A549 (cell line): ENCODE data around the gene URGCP. TPM values are rescaled to one million over a fixed set of nuclear protein-coding genes. Genes with fewer than 3 reads are reported as not detected.

Source experiments
- ATAC-seq, 2 experiments: fragments of 200-7000 bp in 1 of 2; fragments of >200 bp in 1 of 2; cut with Nextera tagmentation in 1 of 2; cut with Tn5 transposase in 1 of 2; 3 replicates each; pipeline versions ENCODE4 v1.8.0 to v1.9.1; 2018 to 2020; ENCODE audit warnings: mild to moderate bottlenecking in 1 of 2, moderate library complexity in 1 of 2
- CTCF ChIA-PET: fragments of 300-600 bp; sonication (Branson Sonifier 250); formaldehyde crosslinking; extraction: SDS; loops from one replicate; lab custom pipeline; 2021; ENCODE audit warnings: antibody characterized with exemption, inconsistent platforms; lab: Yijun Ruan, JAX
- POLR2A ChIA-PET: fragments of 350-600 bp; formaldehyde crosslinking; extraction: SDS; loops from one replicate; lab custom pipeline; 2021; ENCODE audit warnings: antibody characterized with exemption, inconsistent platforms; lab: Yijun Ruan, JAX
- DNase-seq, 2 experiments: peaks; one replicate each; pipeline versions ENCODE4 v3.0.0 to v3.0.0-alpha.2; 2011 to 2016; ENCODE audit warnings: low read depth in 1 of 2, low spot score in 1 of 2
- FAIRE-seq: peaks from 2 replicates; lab custom pipeline; 2011; peaks lifted over from hg19 to GRCh38; lab: Jason Lieb, UNC
- H3K27ac ChIP-seq, 2 experiments: fragments of >200 bp; sonication (Bioruptor Twin); formaldehyde crosslinking; 3 replicates each; pipeline ENCODE4 v1.5.1; 2016 to 2017
- H3K4me1 ChIP-seq: fragments of >200 bp; sonication (Bioruptor Twin); formaldehyde crosslinking; 3 replicates; pipeline ENCODE4 v1.6.1; 2016
- H3K4me2 ChIP-seq: fragments of >200 bp; sonication (Bioruptor Twin); formaldehyde crosslinking; 3 replicates; pipeline ENCODE4 v1.6.1; 2016
- H3K4me3 ChIP-seq: fragments of >200 bp; sonication (Bioruptor Twin); formaldehyde crosslinking; 3 replicates; pipeline ENCODE4 v1.5.1; 2016
- H3K9me3 ChIP-seq: fragments of >200 bp; sonication (Bioruptor Twin); formaldehyde crosslinking; 3 replicates; pipeline ENCODE4 v1.6.1; 2016
- BHLHE40 ChIP-seq: IDR thresholded peaks from 2 replicates; pipeline ENCODE4 v1.6.1; 2012; ENCODE audit warnings: low read depth, low read length, inconsistent platforms
- CHD2 ChIP-seq: fragments of 150-350 bp; IDR thresholded peaks from 2 replicates; pipeline ENCODE4 v1.6.1; 2014; ENCODE audit warnings: low read length; ENCODE audit not compliant: partially characterized antibody
- CHD4 ChIP-seq: fragments of 200-600 bp; sonication (generic); IDR thresholded peaks from 2 replicates; pipeline ENCODE4 v1.6.1; 2016; ENCODE audit warnings: antibody characterized with exemption, mild to moderate bottlenecking, borderline replicate concordance
- CTCF ChIP-seq: fragments of >200 bp; sonication (Bioruptor Twin); formaldehyde crosslinking; IDR thresholded peaks from 3 replicates; pipeline ENCODE4 v1.5.1; 2016
- E2F6 ChIP-seq: IDR thresholded peaks from 2 replicates; pipeline ENCODE4 v1.6.1; 2012; ENCODE audit warnings: low read depth, borderline replicate concordance
- EHMT2 ChIP-seq: fragments of 200-600 bp; sonication (generic); IDR thresholded peaks from 2 replicates; pipeline ENCODE4 v1.6.1; 2016; ENCODE audit warnings: antibody characterized with exemption, low read depth, mild to moderate bottlenecking, moderate library complexity
- ESRRA ChIP-seq: fragments of 150-350 bp; IDR thresholded peaks from 2 replicates; pipeline ENCODE4 v1.6.1; 2014; ENCODE audit warnings: mild to moderate bottlenecking, low read length, borderline replicate concordance
- GATA3 ChIP-seq: IDR thresholded peaks from 2 replicates; pipeline ENCODE4 v1.6.1; 2012; ENCODE audit warnings: borderline replicate concordance
- HES2 ChIP-seq: fragments of >200 bp; sonication (Bioruptor Twin); formaldehyde crosslinking; IDR thresholded peaks from 2 replicates; pipeline ENCODE4 v1.6.1; 2016
- HEYL ChIP-seq: fragments of 250-450 bp; sonication (Bioruptor Pico); IDR thresholded peaks from 2 replicates; pipeline ENCODE4 v1.8.0; 2021; ENCODE audit warnings: mild to moderate bottlenecking, moderate library complexity
- HOXB13 ChIP-seq: fragments of 250-450 bp; sonication (Bioruptor Pico); IDR thresholded peaks from 2 replicates; pipeline ENCODE4 v1.5.0; 2020; ENCODE audit warnings: low read depth, mild to moderate bottlenecking, moderate library complexity
- JUNB ChIP-seq: fragments of >200 bp; sonication (Bioruptor Twin); formaldehyde crosslinking; IDR thresholded peaks from 2 replicates; pipeline ENCODE4 v1.6.1; 2016
- MAFK ChIP-seq: fragments of 450-650 bp; IDR thresholded peaks from 2 replicates; pipeline ENCODE4 v1.6.1; 2014; ENCODE audit not compliant: partially characterized antibody
- NPAS2 ChIP-seq: fragments of 250-450 bp; sonication (Bioruptor Pico); IDR thresholded peaks from 2 replicates; pipeline ENCODE4 v1.8.0; 2022; ENCODE audit warnings: mild to moderate bottlenecking, moderate library complexity, borderline replicate concordance
- PHF8 ChIP-seq: fragments of 200-600 bp; sonication (generic); IDR thresholded peaks from 2 replicates; pipeline ENCODE4 v1.6.1; 2016; ENCODE audit warnings: low read depth, mild to moderate bottlenecking, antibody characterized with exemption, moderate library complexity, borderline replicate concordance
- POLR2A ChIP-seq: IDR thresholded peaks from 2 replicates; pipeline ENCODE4 v1.6.1; 2012; ENCODE audit warnings: mild to moderate bottlenecking, low read length
- POLR2AphosphoS2 ChIP-seq: conservative IDR thresholded peaks from 2 replicates; pipeline ENCODE4 v1.6.1; 2012; ENCODE audit warnings: low read length, improper control_type of control experiment, inconsistent platforms
- RARB ChIP-seq: fragments of 250-450 bp; sonication (Bioruptor Pico); IDR thresholded peaks from 2 replicates; pipeline ENCODE4 v1.8.0; 2021; ENCODE audit warnings: mild to moderate bottlenecking, moderate library complexity
- SMC3 ChIP-seq: fragments of >200 bp; sonication (Bioruptor Twin); formaldehyde crosslinking; IDR thresholded peaks from 3 replicates; pipeline ENCODE4 v1.6.1; 2018; ENCODE audit warnings: inconsistent platforms
- TFCP2L1 ChIP-seq: fragments of 250-450 bp; sonication (Bioruptor Pico); IDR thresholded peaks from 2 replicates; pipeline ENCODE4 v1.5.0; 2021; ENCODE audit warnings: mild to moderate bottlenecking
- USF2 ChIP-seq: fragments of 450-650 bp; IDR thresholded peaks from 2 replicates; pipeline ENCODE4 v1.6.1; 2014; ENCODE audit warnings: antibody characterized with exemption
- ZFP36 ChIP-seq: fragments of 450-650 bp; IDR thresholded peaks from 2 replicates; pipeline ENCODE4 v1.6.1; 2014; ENCODE audit warnings: borderline replicate concordance; ENCODE audit not compliant: partially characterized antibody
- ZNF302 ChIP-seq: fragments of 250-450 bp; sonication (Bioruptor Pico); IDR thresholded peaks from 2 replicates; pipeline ENCODE4 v1.9.0; 2021; ENCODE audit warnings: inconsistent platforms, mild to moderate bottlenecking, moderate library complexity
- WGBS: methylation state at CpG from one replicate; pipeline ENCODE4 v1.1.6; 2017; ENCODE audit errors: missing lambda C conversion rate; 5-methylcytosine and 5-hydroxymethylcytosine counted together
- polyA plus RNA-seq, 4 experiments: library from polyadenylated mRNA; depleted of rRNA in 3 of 4; stranded (reverse); fragments of >200 nt; fragmentation: RNase III in 1 of 4; extraction: RNeasy Plus Mini Kit Qiagen cat#74134 plus additional on column Dnase treatment in 1 of 4; gene quantifications; 2 replicates in 3 of 4; 3 replicates in 1 of 4; pipeline ENCODE4 v1.2.3, GENCODE V29; 2011 to 2017

The URGCP gene
- polyA plus RNA-seq, 2 of the 4 experiments (the other 2 are of a cell fraction), result 19.7 to 20.2 TPM

- WGBS, result 92% methylated on average over 29 of the region's 29 CpGs
- TF ChIP-seq BHLHE40, result no peak
- no peak for TF ChIP-seq ESRRA
- TF ChIP-seq POLR2A, result no peak
- no peak for TF ChIP-seq RARB
- no peak for TF ChIP-seq ZNF302 (CRISPR knock-in tag)
- no peak for TF ChIP-seq CTCF
- TF ChIP-seq HES2, result no peak
- no peak for TF ChIP-seq CHD4
- TF ChIP-seq JUNB, result no peak
- TF ChIP-seq, all 56 proteins: peak for 0
- DNase-seq (no peak), ATAC-seq (no peak), FAIRE-seq (no peak)
- Histone ChIP-seq H3K27ac (no peak overlapping the region), H3K4me3 (no peak overlapping the region), H3K4me1 (peaks cover 16% of the 10 kb centered on the region), H3K9me3 (no peaks in the 10 kb centered on the region), H3K4me2 (no peak overlapping the region)
- CTCF ChIA-PET, result interaction anchor here (0.8 to 1.1 kb wide), 3 partner anchors 13 to 38 kb away, joined by 3 to 6 read pairs (median 3); no protein-coding TSS in a partner anchor
- POLR2A ChIA-PET, result no interaction called here
These were observed 29.2 kb downstream of the URGCP start for GRCh38 chr7:43876976-43877745.

- H3K9me3 ChIP-seq, result peaks cover 1% of the 10 kb centered on the region; the same call in 1 of the 3 replicates
- DNase-seq (no peak), FAIRE-seq (no peak), ATAC-seq (no peak)
- H3K4me1 ChIP-seq, result peaks cover 14% of the 10 kb centered on the region
- H3K4me3 ChIP-seq, result no peak overlapping the region
- ChIA-PET POLR2A (no interaction called here), CTCF (interaction anchor here (0.6 to 1.1 kb wide), 3 partner anchors 14 to 100 kb away, joined by 3 to 6 read pairs (median 3); no protein-coding TSS in a partner anchor)
- no peak overlapping the region for H3K27ac ChIP-seq
- 92% methylated on average over 7 of the region's 7 CpGs for WGBS
- H3K4me2 ChIP-seq, result no peak overlapping the region
- no peak for TF ChIP-seq TFCP2L1 (CRISPR knock-in tag)
- no peak for TF ChIP-seq MAFK
- TF ChIP-seq ZFP36, result no peak
- TF ChIP-seq CHD2, result no peak
- TF ChIP-seq SMC3, result no peak
- TF ChIP-seq E2F6, result no peak
- TF ChIP-seq EHMT2, result no peak
- no peak for TF ChIP-seq PHF8
- TF ChIP-seq POLR2AphosphoS2, result no peak
- TF ChIP-seq HOXB13 (CRISPR knock-in tag), result no peak
- TF ChIP-seq RARB, result no peak
- TF ChIP-seq GATA3, result no peak
- no peak for TF ChIP-seq USF2
- no peak for TF ChIP-seq NPAS2 (CRISPR knock-in tag)
- TF ChIP-seq HEYL, result no peak
These were observed 30.2 kb downstream of the URGCP start for GRCh38 chr7:43876241-43876640.
